GM19193 (cell line): ENCODE measurements around the gene SEMA6A.

Experiments used
- POLR2A ChIP-seq: IDR thresholded peaks from 4 replicates; pipeline ENCODE4 v1.6.1; 2011; ENCODE audit not compliant: insufficient read depth, insufficient read length; ENCODE audit errors: extremely low read depth

The SEMA6A gene

DNA sequence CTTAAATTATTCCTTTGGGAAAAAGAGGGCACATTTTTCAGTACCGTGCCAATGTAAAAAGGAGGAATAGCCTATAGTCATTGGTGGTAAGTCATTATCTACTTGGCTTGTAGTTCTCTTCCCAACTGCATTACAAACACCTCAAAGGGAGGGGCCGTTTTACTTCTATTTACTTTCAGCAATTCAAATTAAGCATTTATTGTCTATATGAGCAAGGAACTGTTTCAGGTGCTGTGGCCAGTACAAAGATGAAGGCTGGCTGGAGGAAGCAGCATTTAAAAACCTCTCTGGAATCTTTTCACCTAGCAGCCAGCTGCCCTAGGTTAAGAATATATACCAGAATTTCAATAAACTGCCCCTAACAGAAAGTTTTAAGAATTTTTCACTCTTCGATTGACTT is 48.9 kb downstream of the SEMA6A start:
- no peak for TF ChIP-seq POLR2A

DNA sequence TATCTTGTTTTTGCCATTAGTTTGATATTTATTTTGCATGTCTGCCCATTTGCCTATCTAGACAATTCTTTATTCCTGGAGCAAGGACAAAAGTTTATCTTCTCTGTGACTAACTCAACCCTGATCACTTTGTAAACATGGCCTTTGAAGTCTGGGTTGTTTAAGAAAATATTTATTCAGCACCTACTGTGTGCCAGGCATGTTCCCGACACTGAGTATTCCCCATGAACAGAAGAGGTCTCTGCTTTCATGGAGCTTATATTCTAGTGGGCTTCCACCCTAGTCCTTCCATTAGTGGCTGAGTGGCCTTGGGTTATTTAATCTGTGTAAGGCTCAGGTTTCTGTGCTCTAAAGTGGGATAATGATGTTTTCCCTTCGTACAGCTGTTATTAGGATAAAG is 49.7 kb downstream of the SEMA6A start:
- no peak for TF ChIP-seq POLR2A

- no peak for TF ChIP-seq POLR2A
These were observed 50.3 kb downstream of the SEMA6A start for GRCh38 chr5:116524051-116524904.

DNA sequence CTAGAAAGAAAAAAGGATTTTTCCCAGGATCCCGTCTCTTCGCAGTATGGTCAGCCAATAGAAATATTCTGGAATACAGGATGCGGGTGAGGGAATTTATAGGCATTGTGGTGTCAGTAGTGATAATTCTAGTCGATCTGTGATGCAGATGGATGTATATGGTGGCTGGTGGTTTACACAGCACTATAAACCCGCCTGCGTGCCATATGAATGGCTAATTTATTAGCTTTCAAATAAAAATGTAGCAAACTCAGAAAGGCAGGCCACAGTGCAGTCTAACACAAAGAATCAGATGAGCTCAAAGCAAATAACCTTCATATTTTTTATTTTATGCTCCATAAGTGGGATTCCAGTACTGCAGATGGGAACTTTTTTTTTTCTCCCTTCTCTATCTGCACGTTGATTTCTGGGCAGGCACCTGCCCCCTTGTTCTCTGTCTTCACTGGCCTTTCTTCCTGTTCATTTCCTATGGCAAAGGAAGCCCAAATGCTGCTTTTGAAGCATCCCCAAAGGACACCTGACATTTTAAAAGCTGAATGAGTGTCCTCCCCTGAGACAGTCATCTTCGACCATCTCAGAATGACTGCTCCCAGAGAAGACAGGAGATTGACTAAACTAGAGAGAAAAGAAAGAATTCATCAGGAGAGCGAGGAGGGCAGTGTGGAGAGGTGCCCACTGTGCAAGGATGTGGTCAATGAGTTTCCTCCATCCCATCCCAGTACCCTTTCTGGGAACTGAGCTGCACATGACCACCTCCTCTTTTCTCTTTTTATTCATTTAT is 52.1 kb downstream of the SEMA6A start:
- TF ChIP-seq POLR2A: no peak

GRCh38 chr5:116521173-116521872 is 53.3 kb downstream of the SEMA6A start:
- TF ChIP-seq POLR2A: no peak

DNA sequence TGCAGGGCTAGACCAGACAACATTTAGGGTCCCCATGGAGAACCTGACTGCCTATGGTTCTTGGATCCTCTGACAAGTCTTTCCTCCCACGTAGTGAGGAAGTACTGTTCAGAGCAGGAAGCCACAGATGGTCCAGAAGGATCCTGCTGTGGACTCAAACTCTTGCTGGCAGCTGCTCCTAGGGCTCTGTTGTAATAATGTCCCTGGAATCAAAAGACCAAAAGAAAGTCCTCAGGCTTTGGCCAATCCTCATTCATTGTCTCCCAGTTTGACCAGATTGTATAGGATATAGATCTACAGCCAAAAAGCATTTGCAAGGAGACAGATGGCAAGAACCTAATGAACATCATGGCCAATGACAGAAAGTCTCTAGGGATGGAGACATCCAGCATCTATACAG is 53.9 kb downstream of the SEMA6A start:
- no peak for TF ChIP-seq POLR2A

DNA sequence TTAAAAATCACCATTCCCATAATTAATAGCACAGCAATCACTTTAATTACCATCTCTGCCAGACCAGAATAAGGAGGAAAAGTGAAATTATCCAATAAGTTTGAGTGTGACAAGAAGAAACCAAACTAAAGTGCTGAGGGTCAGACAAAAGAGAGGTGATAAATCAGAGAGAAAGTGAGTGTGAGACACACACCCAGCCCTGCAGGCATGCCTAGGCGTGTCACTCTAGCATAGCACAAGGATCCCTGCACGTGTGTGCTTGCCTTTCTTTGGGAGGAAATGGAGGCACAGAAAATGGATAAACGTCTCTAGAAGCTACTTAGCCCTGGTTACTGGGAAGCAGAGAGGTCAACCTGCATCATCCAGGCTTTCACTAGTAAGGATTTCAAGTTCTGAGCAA is 56.2 kb downstream of the SEMA6A start:
- TF ChIP-seq POLR2A: no peak

DNA sequence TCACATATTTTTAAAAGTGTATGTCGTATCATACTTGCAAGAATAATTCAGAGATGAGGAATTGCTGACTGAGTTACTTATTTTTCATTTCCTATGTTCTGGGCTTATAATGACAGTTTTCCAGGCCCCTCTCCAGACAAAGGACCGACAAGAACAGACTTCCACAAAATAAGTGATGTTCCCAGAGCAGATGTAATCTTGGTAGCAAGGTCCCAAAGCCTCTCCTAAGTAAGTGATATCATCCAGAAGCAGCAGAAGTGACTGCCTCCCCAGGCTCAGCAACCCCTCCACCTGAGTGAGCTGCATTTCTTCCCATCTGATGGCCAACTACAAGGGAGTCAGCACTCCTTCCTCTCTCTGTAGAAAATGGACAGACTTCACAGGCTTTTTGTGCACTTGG is 57.1 kb downstream of the SEMA6A start:
- no peak for TF ChIP-seq POLR2A

GRCh38 chr5:116516021-116516420 is 58.6 kb downstream of the SEMA6A start:
- TF ChIP-seq POLR2A: no peak

DNA sequence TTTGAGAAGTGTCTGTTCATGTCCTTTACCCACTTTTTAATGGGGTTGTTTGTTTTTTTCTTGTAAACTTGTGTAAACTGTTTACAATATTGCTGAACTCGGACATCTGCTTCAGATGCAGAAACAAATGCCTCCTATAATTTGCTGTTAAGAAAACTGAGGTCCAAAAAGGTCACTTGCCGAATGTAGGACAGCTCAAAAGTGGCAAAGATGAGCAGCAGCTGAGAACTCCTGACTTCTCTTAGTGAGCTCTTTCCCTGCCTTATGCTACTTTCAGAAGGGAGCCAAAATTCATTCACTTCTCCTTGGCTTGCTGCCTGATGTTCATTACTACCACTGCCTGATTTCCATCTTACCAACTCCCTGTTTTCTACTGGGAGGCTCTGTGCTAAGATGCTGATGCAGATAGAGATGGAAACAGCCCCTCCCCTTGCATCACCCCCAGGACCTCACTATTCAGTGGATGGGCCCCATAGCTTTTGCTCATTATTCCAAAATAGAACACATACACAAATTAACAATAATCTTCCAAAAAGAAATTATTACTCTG is 60.1 kb downstream of the SEMA6A start:
- no peak for TF ChIP-seq POLR2A

GRCh38 chr5:116510517-116510916 is 64.1 kb downstream of the SEMA6A start:
- TF ChIP-seq POLR2A: no peak

DNA sequence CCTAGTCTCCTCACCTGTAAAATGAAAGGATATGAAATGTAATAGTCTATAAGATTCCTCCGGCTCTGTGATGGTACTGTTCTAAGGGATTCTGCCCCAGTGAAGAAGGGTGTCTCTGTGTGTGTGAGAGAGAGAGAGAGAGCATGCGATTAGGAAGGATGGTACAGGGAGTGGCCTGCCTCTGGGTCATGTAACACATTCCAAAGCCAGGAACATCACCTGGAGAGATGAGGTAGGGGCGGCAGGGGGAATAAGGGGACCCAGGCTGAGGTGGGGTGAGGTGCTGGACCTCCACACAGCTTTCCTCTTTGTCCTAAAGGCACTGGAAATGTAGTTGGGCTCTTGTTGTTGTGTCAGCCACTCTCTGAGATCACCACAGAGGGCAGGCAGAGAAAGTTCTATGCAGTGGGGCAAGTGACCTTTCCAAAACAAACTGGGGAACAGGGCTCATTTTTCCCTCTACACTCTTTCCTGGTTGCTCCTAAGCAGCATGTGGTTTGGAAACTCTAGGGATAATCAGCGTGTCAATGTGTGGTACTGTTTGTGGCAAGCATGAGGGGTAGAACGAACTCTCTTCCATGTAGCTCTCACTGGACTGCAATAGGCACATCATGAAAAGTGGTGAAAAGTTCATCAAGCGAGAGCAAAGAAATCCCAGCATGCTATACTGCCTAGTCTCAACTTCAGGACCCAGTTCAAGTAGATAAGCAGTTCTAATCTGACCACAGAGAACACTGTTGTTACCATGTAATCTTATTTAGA is 65.0 kb downstream of the SEMA6A start:
- no peak for TF ChIP-seq POLR2A

GRCh38 chr5:116508835-116509234 is 65.8 kb downstream of the SEMA6A start:
- TF ChIP-seq POLR2A: no peak

- TF ChIP-seq POLR2A: no peak
These were observed 66.5 kb downstream of the SEMA6A start for GRCh38 chr5:116507941-116508655.

- TF ChIP-seq POLR2A: no peak
These were observed 67.5 kb downstream of the SEMA6A start for GRCh38 chr5:116507051-116507537.
